Cardiac septum (tissue), 1 donor: ENCODE measurements around the gene TPD52L3. TPM values are rescaled to one million over a fixed set of nuclear protein-coding genes. Genes with fewer than 3 reads are reported as not detected.

Experiments used
- total RNA-seq: library from RNA; stranded (reverse); fragmentation: NEBNext Ultra II Directional; extraction: Animal tissue kit (Norgen Biotek cat#: 25700); gene quantifications from one replicate; pipeline ENCODE4 v1.2.1, GENCODE V29; 2021
- donor health status: DM: no; HTN: no; CAD: no.

The TPD52L3 gene
- total RNA-seq, 1 donor from 2014 or later, result not detected

Other genes starting within 250 kb of the TPD52L3 start
- 18.6 TPM for gene IL33, start 112.6 kb upstream of the TPD52L3 start, total RNA-seq
- gene UHRF2, start 84.8 kb downstream of the TPD52L3 start, total RNA-seq, result 14.3 TPM